ENCODE results near the gene AUTS2.

Gene AUTS2

GRCh38 chr7:69654849-69655707, 56.8 kb downstream of the AUTS2 start:
- DNase-seq (ENCODE audit: low read depth in 1 of 2, low spot score in 1 of 2), result no peak

- DNase-seq (ENCODE audit: low read depth in 1 of 2, low spot score in 1 of 2), result no peak
These were observed 57.8 kb downstream of the AUTS2 start for GRCh38 chr7:69656077-69656476.

DNA sequence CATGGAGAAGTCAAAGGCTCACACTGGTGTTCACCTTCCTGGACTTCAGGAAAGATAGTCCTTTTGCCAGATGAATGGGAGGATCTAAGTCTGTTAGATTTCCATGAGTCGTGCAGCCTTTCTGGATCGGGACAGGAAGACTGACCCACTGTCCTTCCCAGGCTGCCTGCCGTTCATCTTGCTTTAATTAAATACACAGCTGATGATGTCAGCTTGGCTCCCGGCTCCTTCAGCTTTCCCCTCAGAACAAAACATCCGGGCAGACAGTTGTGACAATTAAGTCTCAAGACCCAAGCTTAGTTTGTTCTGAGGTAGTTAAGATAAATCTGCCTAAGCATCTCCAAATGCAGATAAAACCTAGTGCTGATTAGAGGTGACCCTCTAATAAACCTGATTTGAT, 58.6 kb downstream of the AUTS2 start:
- no peak for DNase-seq (ENCODE audit: low read depth in 1 of 2, low spot score in 1 of 2)

GRCh38 chr7:69657331-69657730, 59.1 kb downstream of the AUTS2 start:
- DNase-seq (ENCODE audit: low read depth in 1 of 2, low spot score in 1 of 2), result no peak

DNA sequence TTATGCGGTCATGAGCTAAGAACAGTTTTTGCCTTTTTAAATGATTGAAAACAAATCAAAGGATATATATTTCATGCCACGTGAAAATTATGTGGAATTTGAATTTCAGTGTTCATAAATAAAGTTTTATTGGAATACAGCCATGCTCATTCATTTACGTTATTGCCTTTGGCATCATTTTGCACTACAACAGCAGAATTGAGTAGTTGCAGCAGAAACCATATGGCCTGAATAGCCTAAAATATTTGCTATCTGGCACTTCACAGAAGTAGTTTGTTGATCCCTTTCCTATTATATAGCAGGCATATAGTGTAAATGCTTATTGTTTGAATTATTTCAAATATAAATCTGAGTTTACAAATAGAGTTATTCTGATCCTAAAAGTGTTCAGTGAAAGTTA, 59.7 kb downstream of the AUTS2 start:
- no peak for DNase-seq (ENCODE audit: low read depth in 1 of 2, low spot score in 1 of 2)

DNA sequence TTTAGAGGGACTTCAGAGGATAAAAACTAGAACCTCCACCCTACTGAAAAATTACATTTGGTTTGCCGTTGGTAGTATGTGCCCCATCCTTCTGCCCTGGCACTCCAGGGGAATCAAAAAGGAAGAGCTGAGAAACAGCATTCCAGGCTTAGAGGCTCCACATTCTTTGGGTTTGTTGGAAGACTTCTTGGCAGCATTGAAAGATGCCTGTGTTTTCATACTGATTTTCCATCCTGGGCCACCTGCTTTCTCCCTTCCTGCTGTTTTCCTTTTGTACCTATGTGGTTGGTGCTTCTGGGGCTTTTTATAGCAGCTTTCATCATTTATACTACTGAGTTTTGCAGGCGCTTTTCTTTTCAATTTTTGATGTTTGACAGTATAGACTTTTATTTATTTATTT, 61.7 kb downstream of the AUTS2 start:
- no peak for DNase-seq (ENCODE audit: low read depth in 1 of 2, low spot score in 1 of 2)

GRCh38 chr7:69661342-69661741, 63.1 kb downstream of the AUTS2 start:
- DNase-seq (ENCODE audit: low read depth in 1 of 2, low spot score in 1 of 2), result no peak

- DNase-seq (ENCODE audit: low read depth in 1 of 2, low spot score in 1 of 2), result no peak
These were observed 65.9 kb downstream of the AUTS2 start for GRCh38 chr7:69663911-69664832.

DNA sequence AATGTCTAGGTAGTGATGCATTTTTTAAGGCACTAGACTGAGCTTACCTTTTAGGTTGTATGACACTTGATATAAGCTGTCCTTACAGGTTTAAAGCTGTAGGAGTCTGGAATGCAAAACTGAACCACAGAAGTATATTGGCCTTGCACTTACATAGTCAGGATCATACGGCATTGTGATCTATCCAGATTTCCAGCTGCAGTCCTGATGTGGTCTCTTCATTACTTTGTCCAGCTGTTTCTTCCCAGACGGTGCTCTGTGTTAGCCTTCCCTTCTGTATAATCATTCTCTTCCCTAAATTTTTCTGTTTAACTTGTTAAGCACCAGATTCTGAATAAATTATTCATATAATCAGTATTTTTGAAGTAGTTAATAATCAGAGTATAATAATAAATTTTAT, 67.1 kb downstream of the AUTS2 start:
- no peak for DNase-seq (ENCODE audit: low read depth in 1 of 2, low spot score in 1 of 2)

DNA sequence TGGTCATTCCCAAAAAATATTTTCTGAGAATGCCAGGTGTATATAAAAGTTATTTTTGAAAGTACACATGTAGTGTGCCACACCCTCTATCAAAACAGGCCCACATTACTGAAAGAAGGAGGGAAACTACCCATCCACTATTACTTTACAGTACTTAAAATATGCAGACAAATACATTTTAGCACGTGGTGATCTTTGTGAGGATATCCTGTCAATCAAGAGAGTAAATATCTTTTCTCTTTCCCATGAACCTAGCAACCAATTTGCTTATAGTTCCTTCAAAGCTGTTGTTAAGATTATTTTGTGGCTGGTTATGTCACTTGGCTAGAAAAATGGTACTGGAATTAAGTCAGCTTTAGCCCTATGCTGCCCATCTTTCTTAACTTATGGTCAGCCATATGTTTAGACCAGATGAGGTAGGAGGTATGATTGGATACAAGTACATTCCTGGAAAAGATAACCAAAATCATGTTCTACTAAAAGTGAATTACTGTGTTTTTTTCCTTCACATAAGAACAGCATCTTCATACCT, 70.1 kb downstream of the AUTS2 start:
- no peak for DNase-seq (ENCODE audit: low read depth in 1 of 2, low spot score in 1 of 2)

- no peak for DNase-seq (ENCODE audit: low read depth in 1 of 2, low spot score in 1 of 2)
These were observed 72.4 kb downstream of the AUTS2 start for GRCh38 chr7:69670701-69671100.

- DNase-seq (ENCODE audit: low read depth in 1 of 2, low spot score in 1 of 2), result no peak
These were observed 74.8 kb downstream of the AUTS2 start for GRCh38 chr7:69673074-69673473.

- DNase-seq (ENCODE audit: low read depth in 1 of 2, low spot score in 1 of 2), result no peak
These were observed 76.5 kb downstream of the AUTS2 start for GRCh38 chr7:69674701-69675182.

GRCh38 chr7:69676247-69676646, 78.0 kb downstream of the AUTS2 start:
- DNase-seq (ENCODE audit: low read depth in 1 of 2, low spot score in 1 of 2), result no peak

GRCh38 chr7:69677054-69677852, 79.0 kb downstream of the AUTS2 start:
- DNase-seq (ENCODE audit: low read depth in 1 of 2, low spot score in 1 of 2), result no peak

GRCh38 chr7:69677881-69678493, 79.7 kb downstream of the AUTS2 start:
- no peak for DNase-seq (ENCODE audit: low read depth in 1 of 2, low spot score in 1 of 2)

- DNase-seq (ENCODE audit: low read depth in 1 of 2, low spot score in 1 of 2), result no peak
These were observed 80.4 kb downstream of the AUTS2 start for GRCh38 chr7:69678494-69679187.

GRCh38 chr7:69681181-69681580, 82.9 kb downstream of the AUTS2 start:
- no peak for DNase-seq (ENCODE audit: low read depth in 1 of 2, low spot score in 1 of 2)

DNA sequence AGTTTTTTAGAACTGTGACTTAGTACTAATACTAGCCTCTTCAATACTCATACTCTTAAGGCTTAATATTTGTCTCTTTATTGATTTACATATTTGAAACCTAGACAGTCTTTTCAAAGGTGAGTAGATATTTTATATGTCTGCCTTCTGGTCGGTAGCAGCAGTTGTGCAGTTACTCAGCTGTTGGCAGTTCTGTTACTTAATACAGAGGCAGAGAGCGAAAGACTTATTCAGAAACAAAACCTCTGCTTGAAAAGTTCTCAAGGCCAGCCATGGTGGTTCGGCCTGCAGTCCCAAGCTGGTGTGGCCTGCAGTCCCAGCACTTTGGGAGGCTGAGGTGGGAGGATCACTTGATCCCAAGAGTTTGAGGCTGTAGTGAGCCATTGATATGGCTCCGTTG, 84.2 kb downstream of the AUTS2 start:
- no peak for DNase-seq (ENCODE audit: low read depth in 1 of 2, low spot score in 1 of 2)

DNA sequence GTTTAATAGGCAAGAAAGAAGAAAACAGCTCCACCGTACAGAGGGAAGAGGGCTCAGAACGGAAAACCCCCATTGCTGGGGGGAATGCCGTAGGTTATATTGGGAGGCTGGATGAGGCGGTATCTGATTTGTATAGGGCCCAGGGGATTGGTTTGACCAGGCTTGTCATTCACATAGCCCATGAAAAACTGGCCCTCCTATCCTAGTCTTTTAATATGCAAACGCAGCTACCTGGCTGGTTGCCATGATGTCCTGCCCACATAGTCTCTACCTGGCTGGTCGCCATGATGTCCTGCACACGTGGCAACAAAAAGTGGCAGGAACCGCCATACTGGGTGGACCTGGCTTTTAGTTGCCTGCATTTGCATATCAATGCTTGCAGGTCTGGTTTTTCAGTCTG, 84.7 kb downstream of the AUTS2 start:
- DNase-seq (ENCODE audit: low read depth in 1 of 2, low spot score in 1 of 2), result no peak
